ENCODE data around the gene MTNR1A.

The MTNR1A gene

DNA sequence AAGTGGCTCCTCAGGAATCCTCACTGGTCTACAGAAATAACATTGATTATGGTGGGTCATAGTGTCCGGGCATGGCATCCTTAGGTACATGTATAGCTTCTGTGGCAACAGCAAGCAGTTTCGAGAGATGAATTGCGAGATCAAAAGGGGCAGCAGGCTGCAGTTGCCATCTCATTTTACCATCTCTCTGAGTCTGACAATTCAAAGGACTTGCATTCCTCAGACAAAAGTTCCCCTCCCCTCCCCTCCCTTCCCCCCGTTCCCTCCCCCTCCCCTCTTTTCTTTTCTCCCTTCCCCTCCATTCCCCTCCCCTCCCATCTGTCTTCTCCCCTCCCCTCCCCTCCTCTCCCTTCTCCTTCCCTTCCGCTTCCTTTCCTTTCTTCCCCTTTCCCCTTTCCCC, 70.2 kb downstream of the MTNR1A start:
- no peaks in the 10 kb centered on the region for H3K4me1 ChIP-seq
- H3K27me3 ChIP-seq = no peaks in the 10 kb centered on the region
- no peak for DNase-seq
- H3K36me3 ChIP-seq = no peaks in the 10 kb centered on the region
- H3K9me3 ChIP-seq = no peaks in the 10 kb centered on the region
- H3K4me3 ChIP-seq (ENCODE audit: low read depth, low read length) = peak overlapping the region; percentile 39
- TF ChIP-seq CTCF (IDR thresholded peaks at IDR 0.05; ENCODE audit: low read depth, low read length) = no peak

DNA sequence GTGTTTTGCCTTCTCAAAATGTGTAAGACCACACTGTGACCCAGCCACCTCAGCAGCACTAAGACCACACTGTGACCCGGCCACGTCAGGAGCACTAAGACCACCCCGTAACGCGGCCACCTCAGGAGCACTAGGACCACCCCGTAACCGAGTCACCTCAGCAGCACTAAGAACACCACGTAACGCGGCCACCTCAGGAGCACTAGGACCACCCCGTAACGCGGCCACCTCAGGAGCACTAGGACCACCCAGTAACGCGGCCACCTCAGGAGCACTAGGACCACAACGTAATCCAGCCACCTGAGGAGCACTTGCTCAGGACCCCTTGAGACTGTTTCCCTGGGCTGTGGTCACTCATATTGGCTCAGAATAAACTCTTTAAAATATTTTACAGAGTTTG, 71.7 kb downstream of the MTNR1A start:
- Histone ChIP-seq H3K27me3 (no peaks in the 10 kb centered on the region), H3K9me3 (no peaks in the 10 kb centered on the region), H3K36me3 (no peaks in the 10 kb centered on the region), H3K4me3 (ENCODE audit: low read depth, low read length) (no peak overlapping the region), H3K4me1 (no peaks in the 10 kb centered on the region)
- TF ChIP-seq CTCF (IDR thresholded peaks at IDR 0.05; ENCODE audit: low read depth, low read length) = no peak
- no peak for DNase-seq

Data from BE2C (cell line).